Endothelial cell of umbilical vein (primary cell): Measurements from ENCODE around the gene ANKRD60. TPM values are rescaled to one million over a fixed set of nuclear protein-coding genes. Genes with fewer than 3 reads are reported as not detected.

Experiments
- BruUV-seq: library from RNA; stranded (reverse); fragments of 400-500 nt; replicated peaks from 2 replicates; lab custom pipeline; 2021; lab: Mats Ljungman, UMichigan
- CTCF ChIA-PET: fragments of 300-600, 350-600 bp; sonication (Branson Sonifier 250); formaldehyde crosslinking; loops from one replicate; lab custom pipeline; 2021; ENCODE audit warnings: antibody characterized with exemption, inconsistent platforms; lab: Charles Lee
- POLR2A ChIA-PET: fragments of 300-600, 350-600 bp; sonication (Branson Sonifier 250); formaldehyde crosslinking; loops from one replicate; lab custom pipeline; 2021; ENCODE audit warnings: antibody characterized with exemption, inconsistent platforms; lab: Charles Lee
- DNase-seq: peaks from one replicate; pipeline ENCODE4 v3.0.0-alpha.2; 2011; ENCODE audit warnings: low read depth, low spot score
- FAIRE-seq: peaks from 2 replicates; lab custom pipeline; 2011; peaks lifted over from hg19 to GRCh38; lab: Jason Lieb, UNC
- H2AFZ ChIP-seq: 2 replicates; pipeline ENCODE4 v1.6.0; 2012; ENCODE audit warnings: low read depth, low read length, control low read depth, inconsistent platforms
- H3K27ac ChIP-seq: 2 replicates; pipeline ENCODE4 v1.5.1; 2011; ENCODE audit warnings: low read depth, mild to moderate bottlenecking, control low read depth, low read length, moderate library complexity; ENCODE audit not compliant: insufficient read depth
- H3K27me3 ChIP-seq, 2 experiments: 2 replicates each; pipeline versions ENCODE4 v1.6.0 to v1.6.1; 2011; ENCODE audit warnings: low read length in 2 of 2, mixed read lengths in 1 of 2; ENCODE audit not compliant: control insufficient read depth in 2 of 2, insufficient read depth in 2 of 2
- H3K36me3 ChIP-seq, 2 experiments: 2 replicates in 1 of 2; 3 replicates in 1 of 2; pipeline ENCODE4 v1.5.1; 2011; ENCODE audit warnings: low read length in 2 of 2, mild to moderate bottlenecking in 1 of 2, moderate library complexity in 1 of 2; ENCODE audit not compliant: control insufficient read depth in 2 of 2, insufficient read depth in 2 of 2; ENCODE audit errors: extremely low read depth in 1 of 2
- H3K4me1 ChIP-seq: 3 replicates; pipeline ENCODE4 v1.5.1; 2011; ENCODE audit warnings: mild to moderate bottlenecking, low read length; ENCODE audit not compliant: control insufficient read depth, insufficient read depth; ENCODE audit errors: extremely low read depth
- H3K4me2 ChIP-seq: 2 replicates; pipeline ENCODE4 v1.6.1; 2011; ENCODE audit warnings: low read length, control low read depth, mixed read lengths; ENCODE audit not compliant: insufficient read depth
- H3K4me3 ChIP-seq, 3 experiments: fragments of 200-600 bp in 1 of 3; sonication (generic), shearing (Covaris generic) in 1 of 3; replicated peaks in 1 of 3; 2 replicates each; pipeline ENCODE4 v1.5.1; 2011 to 2016; ENCODE audit warnings: control low read depth in 3 of 3, low read length in 3 of 3, mild to moderate bottlenecking in 2 of 3, inconsistent platforms in 1 of 3, low read depth in 1 of 3, moderate library complexity in 1 of 3; ENCODE audit not compliant: insufficient read depth in 1 of 3
- H3K79me2 ChIP-seq: 2 replicates; pipeline ENCODE4 v1.6.0; 2012; ENCODE audit warnings: low read length, inconsistent platforms; ENCODE audit not compliant: control insufficient read depth, insufficient read depth
- H3K9ac ChIP-seq: replicated peaks from 2 replicates; pipeline ENCODE3; 2011; ENCODE audit warnings: low read length, control low read depth; ENCODE audit not compliant: insufficient read depth; ENCODE audit errors: extremely low read depth
- H3K9me1 ChIP-seq: replicated peaks from 3 replicates; pipeline ENCODE4 v1.6.0; 2011; ENCODE audit warnings: mild to moderate bottlenecking, low read length; ENCODE audit not compliant: control insufficient read depth, insufficient read depth; ENCODE audit errors: extremely low read depth
- H3K9me3 ChIP-seq: replicated peaks from 2 replicates; pipeline ENCODE4 v1.5.1; 2012; ENCODE audit warnings: low read length, inconsistent platforms; ENCODE audit not compliant: control insufficient read depth, insufficient read depth
- H4K20me1 ChIP-seq: replicated peaks from 2 replicates; pipeline ENCODE3; 2011; ENCODE audit warnings: mild to moderate bottlenecking, low read length; ENCODE audit not compliant: control insufficient read depth, insufficient read depth; ENCODE audit errors: extremely low read depth
- CTCF ChIP-seq, 2 donors: IDR thresholded peaks; 1 replicate in 1 of 2; 2 replicates in 1 of 2; pipeline ENCODE4 v1.5.1; 2011; ENCODE audit warnings: low read length in 2 of 2, mild to moderate bottlenecking in 2 of 2, moderate library complexity in 2 of 2, control low read depth in 1 of 2, inconsistent platforms in 1 of 2, low read depth in 1 of 2; ENCODE audit not compliant: insufficient read depth in 1 of 2; ENCODE audit errors: extremely low read depth in 1 of 2
- EZH2 ChIP-seq: IDR thresholded peaks from 2 replicates; pipeline ENCODE4 v1.6.1; 2012; ENCODE audit warnings: borderline replicate concordance, low read depth, mild to moderate bottlenecking, moderate library complexity, low read length, inconsistent platforms; ENCODE audit not compliant: severe bottlenecking
- FOS ChIP-seq: IDR thresholded peaks from 2 replicates; pipeline ENCODE4 v1.6.1; 2011; ENCODE audit warnings: mild to moderate bottlenecking, low read length, moderate library complexity, borderline replicate concordance; ENCODE audit not compliant: insufficient read depth
- GATA2 ChIP-seq: IDR thresholded peaks from 2 replicates; pipeline ENCODE4 v1.7.0; 2011; ENCODE audit warnings: low read depth, mild to moderate bottlenecking, moderate library complexity, mixed read lengths, low read length; ENCODE audit not compliant: insufficient read length, insufficient read depth
- JUN ChIP-seq: IDR thresholded peaks from 2 replicates; pipeline ENCODE4 v1.6.1; 2011; ENCODE audit warnings: borderline replicate concordance, low read depth; ENCODE audit not compliant: insufficient read length, insufficient read depth
- MYC ChIP-seq: IDR thresholded peaks from one replicate; pipeline ENCODE4 v1.6.1; 2011; ENCODE audit warnings: mild to moderate bottlenecking, low read depth, low read length
- POLR2A ChIP-seq: IDR thresholded peaks from 2 replicates; pipeline ENCODE4 v1.6.1; 2012; ENCODE audit warnings: low read depth, mild to moderate bottlenecking, control low read depth, low read length
- POLR2AphosphoS5 ChIP-seq: IDR thresholded peaks from 2 replicates; pipeline ENCODE4 v1.6.1; 2012; ENCODE audit warnings: low read depth, mild to moderate bottlenecking, control low read depth, low read length, moderate library complexity; ENCODE audit not compliant: insufficient read depth
- dilution Hi-C: fragments of 300-500 bp; cut with MboI; formaldehyde crosslinking; loops from one replicate; pipeline ENCODE4 v1.15.0; 2019; ENCODE audit warnings: low sequenced_read_pairs; ENCODE audit not compliant: extremely low pct_ligation_motif_present
- intact Hi-C: fragments of 100-400 bp; cut with micrococcal nuclease; formaldehyde crosslinking; loops from one replicate; pipeline ENCODE4 v1.10.0; 2022
- polyA plus RNA-seq, 4 experiments: library from polyadenylated mRNA; depleted of rRNA in 3 of 4; stranded (reverse) in 3 of 4; unstranded in 1 of 4; fragments of >200 nt; gene quantifications; 2 replicates each; pipeline versions ENCODE4 v1.2.1 to v1.2.3, GENCODE V29; 2011 to 2012; ENCODE audit warnings: missing spikeins in 1 of 4
- total RNA-seq: library from RNA; stranded (reverse); gene quantifications from 2 replicates; pipeline ENCODE4 v1.2.3, GENCODE V29; 2021
- TF ChIP-seq, protein P1 (sequence below): IDR thresholded peaks from 2 replicates; pipeline ENCODE4 v1.6.1; 2011; ENCODE audit not compliant: insufficient read depth, insufficient read length

Gene ANKRD60
- total and polyA plus RNA-seq, 2 donors (not counting 3 experiments of a cell fraction or from before 2014, with no cell fraction given), result not detected

DNA sequence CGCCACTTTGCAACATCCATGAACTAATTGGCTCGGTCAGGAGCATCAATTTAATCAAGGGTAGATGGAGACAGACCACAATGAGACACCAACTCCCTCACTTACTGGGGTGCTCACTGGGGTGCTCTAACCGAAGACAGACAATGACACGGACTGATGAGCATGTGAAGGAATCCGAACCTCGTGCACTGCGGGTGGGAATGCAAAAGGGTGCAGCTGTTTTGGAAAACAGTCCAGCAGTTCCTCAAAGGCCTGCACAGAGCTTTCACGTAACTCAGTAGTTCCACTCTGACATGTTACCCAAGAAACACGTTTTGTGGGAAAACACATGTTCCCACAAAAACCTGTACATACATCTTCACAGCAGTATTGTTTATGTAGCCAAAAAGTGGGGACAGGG is 26.8 kb downstream of the ANKRD60 start:
- intact Hi-C loops (no loop called here), dilution Hi-C loops (no loop called here)
- Histone ChIP-seq H3K4me1 (no peaks in the 10 kb centered on the region), H3K36me3 (no peaks in the 10 kb centered on the region), H3K27ac (no peak overlapping the region), H3K27me3 (no peaks in the 10 kb centered on the region), H3K4me2 (no peak overlapping the region), H3K79me2 (no peaks in the 10 kb centered on the region), H3K9me3 (no peaks in the 10 kb centered on the region), H3K9ac (no peak overlapping the region), H2AFZ (no peak overlapping the region), H3K9me1 (no peaks in the 10 kb centered on the region), H4K20me1 (no peaks in the 10 kb centered on the region), H3K4me3 (no peak overlapping the region)
- POLR2A ChIA-PET, result no interaction called here
- TF ChIP-seq GATA2 (no peak), POLR2A (no peak), MYC (no peak), CTCF (IDR thresholded peaks at IDR 0.05; ENCODE audit: extremely low read depth in 1 of 2, insufficient read depth in 1 of 2, low read depth in 1 of 2, low read length in 2 of 2) (no peak), POLR2AphosphoS5 (no peak), JUN (no peak), EZH2 (no peak), FOS (no peak)
- TF ChIP-seq, protein P1, sequence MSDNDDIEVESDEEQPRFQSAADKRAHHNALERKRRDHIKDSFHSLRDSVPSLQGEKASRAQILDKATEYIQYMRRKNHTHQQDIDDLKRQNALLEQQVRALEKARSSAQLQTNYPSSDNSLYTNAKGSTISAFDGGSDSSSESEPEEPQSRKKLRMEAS, result no peak
- FAIRE-seq, result no peak
- BruUV-seq, result no TSS peak
- CTCF ChIA-PET, result interaction anchor here (1.2 kb wide), 1 partner anchor 548 kb away, joined by 6 read pairs; no protein-coding TSS in a partner anchor
- DNase-seq, result no peak
